ENCODE results near the gene KPNA4.

DNA sequence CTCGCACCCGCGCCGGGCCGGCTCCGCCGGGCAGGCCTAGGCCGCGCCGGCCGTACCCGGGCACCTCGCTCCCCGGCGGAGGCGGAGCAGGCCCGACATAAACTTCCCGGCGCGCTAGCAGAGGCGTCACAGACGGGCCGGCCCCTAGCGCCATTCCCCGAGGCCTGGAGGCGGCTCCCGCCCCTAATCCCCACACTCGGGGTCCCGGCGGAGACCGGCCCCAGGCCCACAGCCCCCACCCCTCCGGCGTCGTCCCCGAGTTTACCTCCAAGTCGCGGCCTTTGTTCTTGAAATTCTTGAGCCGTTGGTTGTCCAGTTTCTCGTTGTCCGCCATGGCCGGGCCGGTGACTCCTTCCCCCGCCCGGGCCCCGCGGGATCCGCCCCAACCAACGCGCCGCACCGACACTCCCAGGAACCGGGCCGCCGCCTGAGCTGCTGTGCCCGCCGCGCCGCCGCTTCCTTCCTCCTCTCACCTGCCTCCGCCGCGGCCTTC is 376 bp downstream of the KPNA4 start:
- TF ChIP-seq, protein P1, sequence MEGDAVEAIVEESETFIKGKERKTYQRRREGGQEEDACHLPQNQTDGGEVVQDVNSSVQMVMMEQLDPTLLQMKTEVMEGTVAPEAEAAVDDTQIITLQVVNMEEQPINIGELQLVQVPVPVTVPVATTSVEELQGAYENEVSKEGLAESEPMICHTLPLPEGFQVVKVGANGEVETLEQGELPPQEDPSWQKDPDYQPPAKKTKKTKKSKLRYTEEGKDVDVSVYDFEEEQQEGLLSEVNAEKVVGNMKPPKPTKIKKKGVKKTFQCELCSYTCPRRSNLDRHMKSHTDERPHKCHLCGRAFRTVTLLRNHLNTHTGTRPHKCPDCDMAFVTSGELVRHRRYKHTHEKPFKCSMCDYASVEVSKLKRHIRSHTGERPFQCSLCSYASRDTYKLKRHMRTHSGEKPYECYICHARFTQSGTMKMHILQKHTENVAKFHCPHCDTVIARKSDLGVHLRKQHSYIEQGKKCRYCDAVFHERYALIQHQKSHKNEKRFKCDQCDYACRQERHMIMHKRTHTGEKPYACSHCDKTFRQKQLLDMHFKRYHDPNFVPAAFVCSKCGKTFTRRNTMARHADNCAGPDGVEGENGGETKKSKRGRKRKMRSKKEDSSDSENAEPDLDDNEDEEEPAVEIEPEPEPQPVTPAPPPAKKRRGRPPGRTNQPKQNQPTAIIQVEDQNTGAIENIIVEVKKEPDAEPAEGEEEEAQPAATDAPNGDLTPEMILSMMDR (IDR thresholded peaks at IDR 0.05), result no peak
- no peak for TF ChIP-seq EP300 (IDR thresholded peaks at IDR 0.05)
- no peak for TF ChIP-seq POLR2A (IDR thresholded peaks at IDR 0.05)

All from sigmoid colon (tissue), 4 donors.